Adipocyte (in vitro differentiated cells): ENCODE measurements around the gene RRP1B.
A peak's percentile ranks its signal among the peaks of the same experiment; 100 is the strongest.

Experiments used
- DNase-seq: peaks from one replicate; pipeline ENCODE4 v3.0.0-alpha.2; 2015; ENCODE audit warnings: low read depth
- H3K27me3 ChIP-seq: replicated peaks from 2 replicates; pipeline ENCODE4 v1.7.0; 2013; ENCODE audit warnings: mild to moderate bottlenecking, low read length, moderate library complexity; ENCODE audit not compliant: control insufficient read depth, insufficient read depth
- H3K36me3 ChIP-seq: 2 replicates; pipeline ENCODE4 v1.7.0; 2013; ENCODE audit warnings: low read length, mild to moderate bottlenecking, moderate library complexity; ENCODE audit not compliant: control insufficient read depth, insufficient read depth, severe bottlenecking
- H3K4me1 ChIP-seq: 2 replicates; pipeline ENCODE4 v1.7.0; 2013; ENCODE audit warnings: mild to moderate bottlenecking, low read length, moderate library complexity; ENCODE audit not compliant: control insufficient read depth, insufficient read depth
- H3K4me3 ChIP-seq: 2 replicates; pipeline ENCODE4 v1.7.0; 2013; ENCODE audit warnings: mild to moderate bottlenecking, low read length, moderate library complexity
- H3K9ac ChIP-seq: 2 replicates; pipeline ENCODE4 v1.7.0; 2013; ENCODE audit warnings: mild to moderate bottlenecking, low read length, moderate library complexity
- H3K9me3 ChIP-seq: 2 replicates; pipeline ENCODE4 v1.7.0; 2013; ENCODE audit warnings: mild to moderate bottlenecking, low read length, moderate library complexity; ENCODE audit not compliant: control insufficient read depth

Gene RRP1B

DNA sequence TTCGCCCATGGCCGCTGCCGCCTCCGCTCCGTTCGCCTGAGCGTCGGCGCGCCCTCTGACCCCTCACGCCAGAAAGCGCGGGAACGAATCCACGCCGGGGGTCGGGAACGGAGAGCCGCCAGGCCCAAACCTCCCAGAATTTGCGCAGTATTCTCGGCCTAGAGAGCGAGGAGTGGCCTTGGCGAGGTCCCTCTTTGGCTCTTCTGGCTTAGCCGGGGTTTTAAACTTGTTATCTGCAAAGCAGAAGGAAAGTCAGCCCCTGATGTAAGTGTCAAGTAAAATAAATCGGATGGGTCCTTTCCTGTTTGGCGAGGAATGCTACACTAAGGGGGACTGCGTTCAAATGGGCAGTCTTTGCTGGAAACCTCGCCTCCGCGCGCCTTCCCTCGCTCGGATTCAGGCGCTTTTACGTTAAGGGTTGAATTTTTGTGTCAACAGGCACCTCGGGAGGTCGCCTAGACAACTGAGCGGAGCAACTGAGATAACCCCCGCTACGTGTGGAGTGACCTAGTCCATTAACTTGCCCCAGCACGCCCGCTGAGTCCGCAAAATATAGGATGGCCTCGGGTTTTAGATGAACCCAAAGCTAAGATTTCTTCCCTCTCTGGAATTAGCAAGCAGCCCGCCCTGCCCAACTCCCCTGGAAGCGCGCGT is 1.1 kb upstream of the RRP1B start:
- no peak overlapping the region for H3K9ac ChIP-seq
- no peak for DNase-seq
- H3K27me3 ChIP-seq: no peaks in the 10 kb centered on the region
- peaks cover 9% of the 10 kb centered on the region for H3K36me3 ChIP-seq
- H3K9me3 ChIP-seq: no peaks in the 10 kb centered on the region
- H3K4me3 ChIP-seq: no peak overlapping the region
- peaks cover 20% of the 10 kb centered on the region for H3K4me1 ChIP-seq

DNA sequence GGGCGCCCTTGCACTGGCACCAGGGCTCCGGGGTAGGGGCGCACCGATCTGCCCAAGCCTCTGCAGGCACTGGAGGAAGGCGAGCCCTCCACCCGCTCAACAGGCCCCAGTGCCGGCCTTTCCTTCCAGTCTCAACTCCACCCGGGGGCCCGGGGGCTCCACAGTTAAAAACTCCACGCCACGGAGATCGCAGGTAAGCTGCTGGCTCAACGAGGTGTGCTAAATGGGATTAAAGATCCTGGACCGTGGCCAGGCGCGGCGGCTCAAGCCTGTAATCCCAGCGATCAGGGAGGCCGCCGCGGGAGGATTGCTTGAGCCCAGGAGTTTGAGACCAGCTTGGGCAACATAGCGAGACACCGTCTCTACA is 608 bp upstream of the RRP1B start:
- Histone ChIP-seq H3K9me3 (no peaks in the 10 kb centered on the region), H3K4me3 (peak overlapping the region; percentile 90), H3K36me3 (peaks cover 10% of the 10 kb centered on the region), H3K27me3 (no peaks in the 10 kb centered on the region), H3K4me1 (peaks cover 20% of the 10 kb centered on the region), H3K9ac (peak overlapping the region; percentile 89)
- no peak for DNase-seq

DNA sequence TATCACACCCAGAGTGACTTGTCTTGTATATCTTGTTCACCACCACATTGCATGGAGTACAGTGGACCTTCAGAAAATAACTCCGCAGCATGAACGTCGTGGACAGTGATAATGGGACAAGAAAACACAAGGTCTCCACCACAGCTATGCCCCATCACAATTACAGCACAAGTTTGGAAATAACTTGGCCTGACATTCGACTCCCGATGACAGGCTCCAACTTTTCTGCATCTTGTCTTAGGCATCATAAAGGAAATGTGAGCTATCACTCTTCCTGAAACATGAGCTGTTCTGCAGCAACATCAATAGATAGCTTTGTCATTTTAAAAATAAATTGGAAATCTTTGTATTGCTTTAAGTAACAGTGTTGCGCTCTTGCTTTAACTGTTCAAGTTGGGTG is 2.9 kb downstream of the RRP1B start:
- Histone ChIP-seq H3K27me3 (no peaks in the 10 kb centered on the region), H3K9me3 (no peaks in the 10 kb centered on the region), H3K9ac (no peak overlapping the region), H3K4me1 (peaks cover 19% of the 10 kb centered on the region), H3K36me3 (peaks cover 33% of the 10 kb centered on the region), H3K4me3 (no peak overlapping the region)
- no peak for DNase-seq

DNA sequence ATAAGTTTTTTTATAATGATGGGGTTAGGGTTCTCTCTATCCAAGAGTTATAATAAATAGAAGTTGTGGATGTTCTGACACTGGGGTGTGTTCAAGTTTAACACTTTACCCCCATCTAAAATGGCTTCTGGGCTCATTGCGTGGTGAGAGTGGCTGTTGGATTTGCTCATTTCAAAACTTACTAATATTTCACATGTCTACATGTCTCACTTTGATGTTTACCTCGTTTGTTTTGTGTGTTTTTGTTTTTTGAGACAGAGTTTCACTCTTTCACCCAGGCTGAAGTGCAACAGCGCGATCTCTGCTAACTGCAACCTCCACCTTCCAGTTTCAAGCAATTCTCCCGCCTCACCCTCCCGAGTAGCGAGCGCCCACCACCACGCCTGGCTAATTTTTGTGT is 3.7 kb downstream of the RRP1B start:
- Histone ChIP-seq H3K4me3 (no peak overlapping the region), H3K36me3 (peaks cover 33% of the 10 kb centered on the region), H3K9ac (no peak overlapping the region), H3K4me1 (peaks cover 25% of the 10 kb centered on the region), H3K9me3 (no peaks in the 10 kb centered on the region), H3K27me3 (no peaks in the 10 kb centered on the region)
- no peak for DNase-seq

DNA sequence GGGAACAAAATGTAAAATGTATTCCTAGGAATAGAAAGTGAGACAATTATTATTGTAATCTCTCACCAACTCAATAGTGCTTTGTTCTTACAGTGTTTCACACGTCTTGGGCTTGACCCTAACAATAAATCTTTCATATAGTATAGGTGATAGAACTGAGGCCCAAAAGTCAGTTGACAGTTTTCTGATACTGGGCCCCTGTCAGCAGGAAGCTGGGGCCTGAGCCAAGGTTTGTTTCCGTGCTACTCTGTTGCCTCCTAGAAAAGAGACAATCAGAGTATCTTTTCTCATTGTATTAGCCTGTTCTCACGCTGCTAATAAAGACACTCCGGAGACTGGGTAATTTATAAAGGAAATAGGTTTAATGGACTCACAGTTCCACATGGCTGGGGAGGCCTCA is 5.0 kb downstream of the RRP1B start:
- H3K27me3 ChIP-seq: no peaks in the 10 kb centered on the region
- no peak overlapping the region for H3K4me3 ChIP-seq
- no peak for DNase-seq
- H3K9ac ChIP-seq: no peak overlapping the region
- peaks cover 22% of the 10 kb centered on the region for H3K4me1 ChIP-seq
- H3K9me3 ChIP-seq: no peaks in the 10 kb centered on the region
- H3K36me3 ChIP-seq: peaks cover 34% of the 10 kb centered on the region

DNA sequence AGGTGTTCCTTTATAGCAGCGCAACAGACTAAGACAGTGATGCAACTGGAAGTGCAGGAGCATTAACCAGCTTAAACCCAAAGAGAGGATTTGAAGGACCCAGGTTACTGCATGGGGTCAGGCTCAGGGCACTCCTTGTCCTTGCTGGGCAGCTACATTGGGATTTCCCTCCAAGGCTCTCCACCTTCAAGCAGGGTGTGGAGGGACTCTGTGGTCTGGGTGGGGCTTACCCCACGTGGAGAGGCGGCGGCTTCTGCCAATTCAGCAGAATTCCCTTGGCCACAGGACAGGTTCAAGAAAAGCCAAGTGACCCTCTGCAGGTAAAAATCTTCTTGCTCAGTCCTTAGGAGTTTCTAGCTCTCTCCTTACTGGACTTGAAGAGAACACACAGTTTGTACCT is 6.5 kb downstream of the RRP1B start:
- Histone ChIP-seq H3K27me3 (no peaks in the 10 kb centered on the region), H3K4me3 (no peak overlapping the region), H3K9ac (no peak overlapping the region), H3K4me1 (peaks cover 17% of the 10 kb centered on the region), H3K9me3 (no peaks in the 10 kb centered on the region), H3K36me3 (peaks cover 46% of the 10 kb centered on the region)
- DNase-seq: no peak

DNA sequence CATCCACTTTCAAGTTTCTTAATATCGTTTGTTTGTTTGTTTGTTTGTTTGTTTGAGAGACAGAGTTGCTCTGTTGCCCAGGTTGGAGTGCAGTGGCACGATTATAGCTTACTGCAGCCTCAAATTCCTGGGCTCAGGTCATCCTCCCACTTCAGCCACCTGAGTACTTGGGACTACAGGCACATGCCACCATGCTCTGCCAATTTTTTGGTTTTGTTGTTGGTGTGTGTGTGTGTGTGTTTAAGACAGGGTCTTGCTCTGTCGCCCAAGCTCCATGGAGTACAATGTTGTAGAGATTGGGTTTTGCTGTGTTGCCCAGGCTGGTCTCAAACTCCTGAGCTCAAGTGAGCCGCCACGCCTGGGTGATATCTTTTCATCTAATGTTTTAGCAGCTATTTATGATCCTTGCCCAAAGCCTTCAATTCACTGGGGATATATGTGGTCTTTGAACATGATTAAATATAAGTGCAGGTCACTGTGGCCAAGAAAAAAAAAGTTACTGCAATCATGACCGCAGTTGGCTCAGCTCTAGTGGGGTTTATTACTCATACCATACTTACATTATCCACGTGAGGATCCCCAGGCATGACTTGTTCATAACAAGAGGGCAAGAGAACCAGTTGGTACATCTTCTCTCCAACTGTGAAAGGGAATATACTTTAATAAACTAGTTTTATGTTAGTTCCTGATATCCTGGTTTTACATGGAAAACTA is 8.0 kb downstream of the RRP1B start:
- DNase-seq: no peak
- H3K9me3 ChIP-seq: no peaks in the 10 kb centered on the region
- H3K27me3 ChIP-seq: no peaks in the 10 kb centered on the region
- no peak overlapping the region for H3K9ac ChIP-seq
- H3K4me1 ChIP-seq: peaks cover 9% of the 10 kb centered on the region
- H3K36me3 ChIP-seq: peaks cover 58% of the 10 kb centered on the region
- no peak overlapping the region for H3K4me3 ChIP-seq

DNA sequence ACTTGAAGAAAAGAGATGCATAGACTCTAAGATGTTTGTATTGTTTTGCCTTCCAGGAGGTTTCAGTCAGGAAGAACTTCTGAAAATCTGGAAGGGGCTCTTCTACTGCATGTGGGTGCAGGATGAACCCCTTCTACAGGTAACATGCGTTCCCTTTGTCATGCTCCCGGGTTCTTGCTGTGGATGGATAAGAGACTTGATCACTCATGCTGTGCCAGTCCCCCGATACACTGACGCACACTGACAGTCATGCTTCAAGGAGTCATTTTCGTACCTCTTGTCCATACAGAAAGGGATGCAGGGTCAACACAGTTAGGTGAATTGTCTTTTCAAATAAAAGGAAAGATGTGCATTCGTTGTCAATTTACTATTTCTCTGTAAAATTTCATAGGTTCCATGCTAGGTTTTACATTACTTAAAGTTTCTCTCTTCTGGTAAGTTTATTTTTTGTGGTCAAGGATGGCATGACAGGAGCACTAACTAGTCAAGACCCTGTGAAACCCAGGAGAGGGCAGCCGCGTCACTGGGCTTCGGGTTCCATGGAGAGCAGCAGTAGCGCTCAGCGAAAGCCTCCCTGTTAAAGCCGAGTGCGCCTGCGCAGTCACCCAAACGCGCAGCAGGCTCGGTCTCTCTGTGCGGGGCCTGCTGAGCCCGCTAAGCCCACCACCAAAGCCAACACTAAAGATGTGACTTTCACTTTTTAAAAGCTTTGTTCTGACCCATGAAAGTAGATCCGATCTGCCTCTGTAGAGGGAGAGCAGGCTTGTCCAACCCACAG is 10.7 kb downstream of the RRP1B start:
- no peaks in the 10 kb centered on the region for H3K27me3 ChIP-seq
- H3K9me3 ChIP-seq: no peaks in the 10 kb centered on the region
- peaks cover 60% of the 10 kb centered on the region for H3K36me3 ChIP-seq
- no peak for DNase-seq
- H3K4me1 ChIP-seq: peaks cover 9% of the 10 kb centered on the region
- H3K4me3 ChIP-seq: no peak overlapping the region
- H3K9ac ChIP-seq: no peak overlapping the region

DNA sequence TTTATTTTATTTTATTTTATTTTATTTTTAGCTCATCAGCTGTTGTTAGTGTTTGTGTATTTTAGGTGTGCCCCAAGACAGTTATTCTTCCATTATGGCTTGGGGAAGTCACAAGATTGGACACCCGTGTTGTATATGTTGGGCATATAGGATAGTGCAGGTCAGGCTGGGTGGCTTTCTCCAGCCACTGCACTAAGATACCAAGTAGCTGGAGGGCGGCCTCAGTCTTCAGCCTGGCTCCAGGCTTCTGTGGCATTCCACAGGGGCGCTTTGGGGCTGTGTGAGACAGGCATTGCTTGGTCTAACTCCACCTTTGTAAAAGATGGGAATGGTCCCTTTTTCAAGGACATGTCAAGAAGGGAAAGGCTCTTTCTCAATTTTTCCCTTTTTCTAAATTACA is 16.5 kb downstream of the RRP1B start:
- peaks cover 77% of the 10 kb centered on the region for H3K36me3 ChIP-seq
- no peaks in the 10 kb centered on the region for H3K27me3 ChIP-seq

DNA sequence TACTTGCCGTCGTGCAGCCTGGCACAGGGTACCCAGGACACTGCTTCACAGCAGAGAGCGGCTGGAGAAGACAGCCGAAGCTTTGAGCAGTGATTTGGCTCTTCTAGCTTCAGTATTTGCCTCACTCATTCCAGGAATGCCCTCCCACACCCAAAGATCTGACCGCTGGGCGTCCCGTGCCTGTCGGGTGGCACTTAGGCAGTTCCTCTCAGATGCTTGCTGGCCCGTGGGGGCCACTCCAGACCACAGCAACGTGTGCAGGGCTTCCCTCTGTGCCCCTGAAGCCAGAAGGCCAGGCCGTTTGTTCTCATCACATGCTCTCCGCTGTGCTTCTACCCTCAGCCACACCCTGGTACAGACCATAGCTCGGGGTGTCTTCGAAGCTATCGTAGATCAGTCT is 17.0 kb downstream of the RRP1B start:
- Histone ChIP-seq H3K9ac (no peak overlapping the region), H3K27me3 (no peaks in the 10 kb centered on the region), H3K4me1 (no peaks in the 10 kb centered on the region), H3K36me3 (peaks cover 73% of the 10 kb centered on the region), H3K4me3 (no peak overlapping the region), H3K9me3 (no peaks in the 10 kb centered on the region)
- DNase-seq: no peak

More for the DNA sequence above, 16.5 kb downstream of the RRP1B start:
- Histone ChIP-seq H3K4me1 (no peaks in the 10 kb centered on the region), H3K4me3 (no peak overlapping the region), H3K9me3 (no peaks in the 10 kb centered on the region), H3K9ac (no peak overlapping the region)
- no peak for DNase-seq

DNA sequence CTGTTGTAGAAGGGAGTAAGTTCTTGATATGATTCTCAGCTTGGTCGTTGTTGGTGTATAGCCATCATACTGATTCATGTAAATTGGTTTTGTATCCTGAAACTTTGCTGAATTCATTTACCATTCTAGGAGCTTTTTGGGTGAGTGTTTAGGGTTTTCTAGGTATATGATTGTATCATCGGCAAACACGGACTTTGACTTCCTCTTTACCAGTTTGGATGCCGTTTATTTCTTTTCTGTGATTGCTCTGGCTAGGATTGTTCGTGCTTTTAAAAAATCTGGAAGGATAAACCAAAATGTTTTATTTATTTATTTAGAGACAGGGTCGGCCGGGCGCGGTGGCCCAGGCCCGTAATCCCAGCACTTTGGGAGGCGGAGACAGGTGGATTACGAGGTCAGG is 20.6 kb downstream of the RRP1B start:
- Histone ChIP-seq H3K4me1 (no peaks in the 10 kb centered on the region), H3K9me3 (no peaks in the 10 kb centered on the region), H3K4me3 (no peak overlapping the region), H3K9ac (no peak overlapping the region), H3K36me3 (peaks cover 73% of the 10 kb centered on the region), H3K27me3 (no peaks in the 10 kb centered on the region)
- DNase-seq: no peak
